Neural crest cell (in vitro differentiated cells): ENCODE measurements around the gene GJA5. TPM values are rescaled to one million over a fixed set of nuclear protein-coding genes. Genes with fewer than 3 reads are reported as not detected.

ENCODE experiments used
- DNase-seq: peaks from one replicate; pipeline ENCODE4 v3.0.0; 2021; ENCODE audit warnings: low read depth, mixed read lengths, low spot score
- H3K27ac Mint-ChIP-seq: one replicate; pipeline ENCODE4 v1.8.0; 2021; ENCODE audit warnings: mild to moderate bottlenecking, mixed read lengths; ENCODE audit not compliant: unreplicated experiment
- H3K27me3 Mint-ChIP-seq: 2 replicates; pipeline ENCODE4 v1.8.0; 2021; ENCODE audit warnings: low read depth, mild to moderate bottlenecking, mixed read lengths
- H3K36me3 Mint-ChIP-seq: 2 replicates; pipeline ENCODE4 v1.8.0; 2021; ENCODE audit warnings: low read depth, mild to moderate bottlenecking, mixed read lengths
- H3K4me1 Mint-ChIP-seq: 2 replicates; pipeline ENCODE4 v1.8.0; 2021; ENCODE audit warnings: mixed read lengths
- H3K4me3 Mint-ChIP-seq: one replicate; pipeline ENCODE4 v1.8.0; 2021; ENCODE audit warnings: mild to moderate bottlenecking, mixed read lengths
- H3K9me3 Mint-ChIP-seq: 2 replicates; pipeline ENCODE4 v1.8.0; 2021; ENCODE audit warnings: mixed read lengths
- total RNA-seq: library from RNA; stranded (reverse); gene quantifications from 2 replicates; pipeline ENCODE4 v1.2.1, GENCODE V29; 2021
- TF ChIP-seq, protein P1 (sequence below): fragments of 200-600 bp; sonication (generic); conservative IDR thresholded peaks from 2 replicates; pipeline ENCODE4 v1.5.0; 2021; ENCODE audit warnings: antibody characterized with exemption, mild to moderate bottlenecking

The GJA5 gene
- total RNA-seq, 1 donor from 2014 or later = 1.2 TPM

GRCh38 chr1:147754661-147755060 is 5.7 kb downstream of the GJA5 start:
- TF ChIP-seq, protein P1, sequence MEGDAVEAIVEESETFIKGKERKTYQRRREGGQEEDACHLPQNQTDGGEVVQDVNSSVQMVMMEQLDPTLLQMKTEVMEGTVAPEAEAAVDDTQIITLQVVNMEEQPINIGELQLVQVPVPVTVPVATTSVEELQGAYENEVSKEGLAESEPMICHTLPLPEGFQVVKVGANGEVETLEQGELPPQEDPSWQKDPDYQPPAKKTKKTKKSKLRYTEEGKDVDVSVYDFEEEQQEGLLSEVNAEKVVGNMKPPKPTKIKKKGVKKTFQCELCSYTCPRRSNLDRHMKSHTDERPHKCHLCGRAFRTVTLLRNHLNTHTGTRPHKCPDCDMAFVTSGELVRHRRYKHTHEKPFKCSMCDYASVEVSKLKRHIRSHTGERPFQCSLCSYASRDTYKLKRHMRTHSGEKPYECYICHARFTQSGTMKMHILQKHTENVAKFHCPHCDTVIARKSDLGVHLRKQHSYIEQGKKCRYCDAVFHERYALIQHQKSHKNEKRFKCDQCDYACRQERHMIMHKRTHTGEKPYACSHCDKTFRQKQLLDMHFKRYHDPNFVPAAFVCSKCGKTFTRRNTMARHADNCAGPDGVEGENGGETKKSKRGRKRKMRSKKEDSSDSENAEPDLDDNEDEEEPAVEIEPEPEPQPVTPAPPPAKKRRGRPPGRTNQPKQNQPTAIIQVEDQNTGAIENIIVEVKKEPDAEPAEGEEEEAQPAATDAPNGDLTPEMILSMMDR = no peak
- H3K36me3 Mint-ChIP-seq = no peaks in the 10 kb centered on the region
- H3K4me3 Mint-ChIP-seq = no peak overlapping the region
- H3K9me3 Mint-ChIP-seq = no peaks in the 10 kb centered on the region
- no peak overlapping the region for H3K27ac Mint-ChIP-seq
- H3K27me3 Mint-ChIP-seq = no peaks in the 10 kb centered on the region
- no peak for DNase-seq
- H3K4me1 Mint-ChIP-seq = peaks cover 21% of the 10 kb centered on the region

DNA sequence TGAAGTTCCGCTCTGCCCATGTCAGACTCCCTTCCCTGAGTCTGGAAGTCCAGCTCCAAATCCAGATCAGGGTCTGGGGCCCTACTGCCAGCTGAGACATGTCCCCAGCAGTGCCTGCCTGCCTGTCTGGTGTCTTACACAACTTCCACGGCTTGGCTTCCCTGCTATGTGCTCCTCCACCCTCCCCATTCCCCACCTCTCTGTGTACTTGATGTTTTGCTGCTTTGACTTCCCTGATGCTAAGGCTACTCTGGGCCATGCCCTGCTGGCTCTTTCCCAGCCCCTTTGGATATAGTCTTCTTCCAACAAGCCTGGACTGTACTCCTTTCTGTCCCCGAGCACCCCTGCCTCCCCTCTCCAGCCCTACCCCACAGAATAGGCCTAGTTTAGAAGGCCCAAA is 7.3 kb downstream of the GJA5 start:
- Mint-ChIP-seq H3K9me3 (no peaks in the 10 kb centered on the region), H3K4me1 (peaks cover 15% of the 10 kb centered on the region), H3K27ac (no peak overlapping the region)

GRCh38 chr1:147752511-147752910 is 7.9 kb downstream of the GJA5 start:
- peaks cover 15% of the 10 kb centered on the region for H3K4me1 Mint-ChIP-seq
- DNase-seq = no peak
- no peak overlapping the region for H3K27ac Mint-ChIP-seq
- no peaks in the 10 kb centered on the region for H3K27me3 Mint-ChIP-seq
- no peaks in the 10 kb centered on the region for H3K36me3 Mint-ChIP-seq
- TF ChIP-seq, protein P1 = no peak
- no peaks in the 10 kb centered on the region for H3K9me3 Mint-ChIP-seq
- H3K4me3 Mint-ChIP-seq = no peak overlapping the region

More for the DNA sequence above, 7.3 kb downstream of the GJA5 start:
- no peak overlapping the region for H3K4me3 Mint-ChIP-seq
- DNase-seq = no peak
- TF ChIP-seq, protein P1 = no peak
- no peaks in the 10 kb centered on the region for H3K27me3 Mint-ChIP-seq
- H3K36me3 Mint-ChIP-seq = no peaks in the 10 kb centered on the region

GRCh38 chr1:147751346-147751745 is 9.1 kb downstream of the GJA5 start:
- no peaks in the 10 kb centered on the region for H3K9me3 Mint-ChIP-seq
- peak overlapping the region; percentile 91 for H3K27ac Mint-ChIP-seq
- peaks cover 6% of the 10 kb centered on the region for H3K4me1 Mint-ChIP-seq
- DNase-seq = no peak
- H3K27me3 Mint-ChIP-seq = no peaks in the 10 kb centered on the region
- H3K4me3 Mint-ChIP-seq = no peak overlapping the region
- TF ChIP-seq, protein P1 = no peak
- H3K36me3 Mint-ChIP-seq = no peaks in the 10 kb centered on the region

GRCh38 chr1:147750618-147751217 is 9.7 kb downstream of the GJA5 start:
- H3K36me3 Mint-ChIP-seq = no peaks in the 10 kb centered on the region
- peak overlapping the region; percentile 82 for H3K27ac Mint-ChIP-seq
- no peak overlapping the region for H3K4me3 Mint-ChIP-seq
- peaks cover 6% of the 10 kb centered on the region for H3K4me1 Mint-ChIP-seq
- DNase-seq = no peak
- H3K9me3 Mint-ChIP-seq = no peaks in the 10 kb centered on the region
- TF ChIP-seq, protein P1 = no peak
- H3K27me3 Mint-ChIP-seq = no peaks in the 10 kb centered on the region
